Fibroblast of lung (primary cell): Measurements from ENCODE around the gene CDK18. TPM values are rescaled to one million over a fixed set of nuclear protein-coding genes. Genes with fewer than 3 reads are reported as not detected.
A peak's percentile ranks its signal among the peaks of the same experiment; 100 is the strongest.

Experiments used
- DNase-seq, 2 donors: peaks; one replicate each; pipeline versions ENCODE4 v3.0.0 to v3.0.0-alpha.2; 2010; ENCODE audit warnings: low read depth in 2 of 2
- H2AFZ ChIP-seq: 2 replicates; pipeline ENCODE4 v1.5.1; 2012; ENCODE audit warnings: low read length, control low read depth, inconsistent platforms
- H3K27ac ChIP-seq: 2 replicates; pipeline ENCODE4 v1.5.1; 2011; ENCODE audit warnings: low read length, control low read depth; ENCODE audit not compliant: insufficient read depth
- H3K27me3 ChIP-seq: 2 replicates; pipeline ENCODE4 v1.5.1; 2011; ENCODE audit warnings: mild to moderate bottlenecking, low read length; ENCODE audit not compliant: control insufficient read depth, insufficient read depth
- H3K36me3 ChIP-seq: 2 replicates; pipeline ENCODE4 v1.5.1; 2011; ENCODE audit warnings: low read length; ENCODE audit not compliant: control insufficient read depth, insufficient read depth
- H3K4me1 ChIP-seq: 2 replicates; pipeline ENCODE4 v1.5.1; 2011; ENCODE audit warnings: low read length; ENCODE audit not compliant: control insufficient read depth, insufficient read depth; ENCODE audit errors: extremely low read depth
- H3K4me2 ChIP-seq: 2 replicates; pipeline ENCODE4 v1.5.1; 2011; ENCODE audit warnings: low read length, control low read depth; ENCODE audit not compliant: insufficient read depth; ENCODE audit errors: extremely low read depth
- H3K4me3 ChIP-seq, 4 experiments: fragments of 200-600 bp in 1 of 4; sonication (generic) in 1 of 4; replicated peaks in 1 of 4; 2 replicates each; pipeline ENCODE4 v1.5.1; 2011 to 2016; ENCODE audit warnings: low read length in 4 of 4, low read depth in 3 of 4, mild to moderate bottlenecking in 3 of 4, control low read depth in 2 of 4, inconsistent platforms in 1 of 4, mixed read lengths in 1 of 4; ENCODE audit not compliant: insufficient read depth in 1 of 4; ENCODE audit errors: control extremely low read depth in 1 of 4
- H3K79me2 ChIP-seq: 2 replicates; pipeline ENCODE4 v1.5.1; 2012; ENCODE audit warnings: mild to moderate bottlenecking, low read length, inconsistent platforms; ENCODE audit not compliant: control insufficient read depth, insufficient read depth
- H3K9ac ChIP-seq: 2 replicates; pipeline ENCODE4 v1.5.1; 2011; ENCODE audit warnings: mild to moderate bottlenecking, low read length, control low read depth; ENCODE audit not compliant: insufficient read depth
- H3K9me3 ChIP-seq: 2 replicates; pipeline ENCODE4 v1.5.1; 2012; ENCODE audit warnings: low read depth, low read length; ENCODE audit not compliant: control insufficient read depth, insufficient read depth
- H4K20me1 ChIP-seq: 2 replicates; pipeline ENCODE4 v1.5.1; 2011; ENCODE audit warnings: low read length; ENCODE audit not compliant: control insufficient read depth, insufficient read depth; ENCODE audit errors: extremely low read depth
- EZH2 ChIP-seq: IDR thresholded peaks from 2 replicates; pipeline ENCODE4 v1.5.1; 2012; ENCODE audit warnings: low read length, control low read depth, mild to moderate bottlenecking; ENCODE audit errors: missing control alignments
- polyA plus RNA-seq, 2 donors: library from polyadenylated mRNA; depleted of rRNA in 1 of 2; stranded (reverse) in 1 of 2; unstranded in 1 of 2; fragments of >200 nt; gene quantifications; 2 replicates each; pipeline ENCODE4 v1.2.1, GENCODE V29; 2011 to 2012; ENCODE audit warnings: missing spikeins in 1 of 2
- total RNA-seq: library from RNA; depleted of rRNA; stranded (reverse); fragments of >200 nt; gene quantifications from 2 replicates; pipeline ENCODE4 v1.2.1, GENCODE V29; 2014
- TF ChIP-seq, protein P1 (sequence below), 2 donors: IDR thresholded peaks in 1 of 2; conservative IDR thresholded peaks in 1 of 2; 1 replicate in 1 of 2; 2 replicates in 1 of 2; pipeline ENCODE4 v1.5.1; 2011 to 2012; ENCODE audit warnings: low read length in 2 of 2, control low read depth in 1 of 2, inconsistent platforms in 1 of 2, low read depth in 1 of 2, mild to moderate bottlenecking in 1 of 2

Gene CDK18
- total and polyA plus RNA-seq, 2 donors (not counting 1 experiment from before 2014, with no cell fraction given) = 0.33 to 2.1 TPM

DNA sequence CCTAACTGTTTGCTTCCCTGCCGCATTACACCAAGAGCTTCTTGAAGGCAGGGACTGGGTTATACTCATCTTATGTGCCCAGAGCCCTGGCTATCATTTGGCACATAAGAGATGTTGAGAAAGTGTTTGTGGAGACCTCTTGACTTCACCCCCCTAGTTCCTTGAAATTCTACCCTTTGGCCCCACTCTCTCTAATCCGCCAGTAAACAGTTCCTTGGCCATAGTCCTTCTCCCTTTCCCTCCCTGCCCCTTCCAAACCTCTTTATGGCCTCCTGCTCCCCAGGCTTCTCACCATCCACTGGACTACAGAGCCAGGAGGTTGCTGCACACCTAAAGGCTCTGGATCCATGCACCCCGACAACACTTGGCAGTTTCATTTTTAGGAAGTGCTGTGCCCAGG is 1.5 kb upstream of the CDK18 start:
- H3K79me2 ChIP-seq = no peaks in the 10 kb centered on the region
- H4K20me1 ChIP-seq = no peaks in the 10 kb centered on the region
- H3K36me3 ChIP-seq = no peaks in the 10 kb centered on the region
- H3K27ac ChIP-seq = no peak overlapping the region
- no peaks in the 10 kb centered on the region for H3K4me1 ChIP-seq
- DNase-seq = no peak
- TF ChIP-seq, protein P1, sequence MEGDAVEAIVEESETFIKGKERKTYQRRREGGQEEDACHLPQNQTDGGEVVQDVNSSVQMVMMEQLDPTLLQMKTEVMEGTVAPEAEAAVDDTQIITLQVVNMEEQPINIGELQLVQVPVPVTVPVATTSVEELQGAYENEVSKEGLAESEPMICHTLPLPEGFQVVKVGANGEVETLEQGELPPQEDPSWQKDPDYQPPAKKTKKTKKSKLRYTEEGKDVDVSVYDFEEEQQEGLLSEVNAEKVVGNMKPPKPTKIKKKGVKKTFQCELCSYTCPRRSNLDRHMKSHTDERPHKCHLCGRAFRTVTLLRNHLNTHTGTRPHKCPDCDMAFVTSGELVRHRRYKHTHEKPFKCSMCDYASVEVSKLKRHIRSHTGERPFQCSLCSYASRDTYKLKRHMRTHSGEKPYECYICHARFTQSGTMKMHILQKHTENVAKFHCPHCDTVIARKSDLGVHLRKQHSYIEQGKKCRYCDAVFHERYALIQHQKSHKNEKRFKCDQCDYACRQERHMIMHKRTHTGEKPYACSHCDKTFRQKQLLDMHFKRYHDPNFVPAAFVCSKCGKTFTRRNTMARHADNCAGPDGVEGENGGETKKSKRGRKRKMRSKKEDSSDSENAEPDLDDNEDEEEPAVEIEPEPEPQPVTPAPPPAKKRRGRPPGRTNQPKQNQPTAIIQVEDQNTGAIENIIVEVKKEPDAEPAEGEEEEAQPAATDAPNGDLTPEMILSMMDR (conservative IDR thresholded peaks at IDR 0.05 in 1 of 2, IDR thresholded peaks at IDR 0.05 in 1 of 2; ENCODE audit: low read depth in 1 of 2, low read length in 2 of 2) = no peak
- no peak for TF ChIP-seq EZH2
- H3K27me3 ChIP-seq = peaks cover 20% of the 10 kb centered on the region
- H3K4me3 ChIP-seq = no peak overlapping the region
- no peak overlapping the region for H3K4me2 ChIP-seq
- H3K9me3 ChIP-seq = no peaks in the 10 kb centered on the region
- no peak overlapping the region for H3K9ac ChIP-seq
- H2AFZ ChIP-seq = no peak overlapping the region

DNA sequence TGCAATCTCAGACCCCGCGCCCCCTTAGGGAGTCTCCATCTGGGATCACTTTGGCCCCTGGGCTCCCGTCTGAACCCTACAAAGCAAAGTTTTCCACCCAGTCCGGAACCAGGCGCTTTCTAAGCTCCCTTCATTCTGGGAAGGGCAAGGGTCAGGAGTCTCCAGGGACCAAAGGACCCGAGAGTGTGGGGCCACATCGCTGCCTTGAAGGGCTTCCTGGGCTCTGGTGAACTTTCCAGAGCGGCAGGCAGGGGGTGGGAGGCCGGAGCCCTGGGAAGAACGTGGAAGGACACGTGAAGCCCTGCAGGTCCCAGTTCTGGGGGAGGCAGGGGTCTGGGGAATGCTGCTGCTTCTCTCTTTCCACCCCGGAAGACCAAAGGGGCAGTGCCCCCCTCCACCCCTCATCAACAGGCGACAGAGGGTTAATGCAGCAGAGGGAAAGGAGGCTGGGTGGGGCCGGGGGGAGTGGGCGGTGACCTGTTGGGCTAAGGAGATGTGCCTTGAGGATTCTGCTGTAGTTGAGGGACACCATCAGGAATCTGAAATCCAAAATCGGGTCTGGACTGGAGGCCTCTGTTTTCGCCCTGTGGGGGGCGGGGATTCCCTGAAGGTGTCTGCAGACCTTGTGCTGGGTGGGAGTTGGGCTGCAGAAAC is 734 bp downstream of the CDK18 start:
- no peak for TF ChIP-seq EZH2
- TF ChIP-seq, protein P1 (conservative IDR thresholded peaks at IDR 0.05 in 1 of 2, IDR thresholded peaks at IDR 0.05 in 1 of 2; ENCODE audit: low read depth in 1 of 2, low read length in 2 of 2) = no peak
- no peak overlapping the region for H2AFZ ChIP-seq
- H3K9me3 ChIP-seq = no peaks in the 10 kb centered on the region
- no peak overlapping the region for H3K4me2 ChIP-seq
- peak overlapping the region in 2 of 4 experiments; percentile 46 to 60 for H3K4me3 ChIP-seq
- H3K36me3 ChIP-seq = no peaks in the 10 kb centered on the region
- DNase-seq = no peak
- H3K27me3 ChIP-seq = peaks cover 20% of the 10 kb centered on the region
- no peak overlapping the region for H3K27ac ChIP-seq
- no peaks in the 10 kb centered on the region for H3K79me2 ChIP-seq
- H4K20me1 ChIP-seq = no peaks in the 10 kb centered on the region
- no peak overlapping the region for H3K9ac ChIP-seq
- no peaks in the 10 kb centered on the region for H3K4me1 ChIP-seq

DNA sequence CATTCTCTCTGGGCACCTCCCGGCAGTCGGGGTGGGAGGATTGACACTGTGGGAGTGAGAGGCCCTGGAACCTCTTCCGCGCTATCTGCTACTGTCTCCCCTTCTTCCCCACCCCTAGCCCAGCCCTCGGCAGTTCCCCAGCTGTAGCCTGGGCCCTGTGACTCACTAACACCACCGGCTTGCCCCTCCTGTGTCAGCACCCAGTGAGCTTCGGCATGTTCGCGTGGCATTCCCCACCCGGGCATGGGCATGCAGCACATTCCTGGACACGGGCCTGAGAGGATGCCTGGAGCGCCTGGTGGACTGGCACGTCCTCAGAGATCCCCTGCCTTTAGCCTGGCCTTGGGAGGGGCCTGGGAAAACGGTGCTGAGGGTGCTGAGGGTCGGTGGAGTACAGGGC is 1.3 kb downstream of the CDK18 start:
- H3K36me3 ChIP-seq = no peaks in the 10 kb centered on the region
- no peaks in the 10 kb centered on the region for H3K4me1 ChIP-seq
- DNase-seq = peak in 1 of 2 donors; percentile 29
- no peak overlapping the region for H3K4me2 ChIP-seq
- no peaks in the 10 kb centered on the region for H3K9me3 ChIP-seq
- TF ChIP-seq, protein P1 (conservative IDR thresholded peaks at IDR 0.05 in 1 of 2, IDR thresholded peaks at IDR 0.05 in 1 of 2; ENCODE audit: low read depth in 1 of 2, low read length in 2 of 2) = no peak
- TF ChIP-seq EZH2 = no peak
- no peaks in the 10 kb centered on the region for H4K20me1 ChIP-seq
- peak overlapping the region in 1 of 4 experiments; percentile 60 for H3K4me3 ChIP-seq
- H2AFZ ChIP-seq = no peak overlapping the region
- H3K9ac ChIP-seq = no peak overlapping the region
- peaks cover 20% of the 10 kb centered on the region for H3K27me3 ChIP-seq
- H3K27ac ChIP-seq = no peak overlapping the region
- H3K79me2 ChIP-seq = no peaks in the 10 kb centered on the region
